Activated CD8-positive, alpha-beta memory T cell treated with anti-CD3 and anti-CD28 coated beads, Interleukin-2, amount 10 ng/mL, durations not matched to agents 7 days and 5 days (primary cell): ENCODE measurements around the gene LRP5. TPM values are rescaled to one million over a fixed set of nuclear protein-coding genes. Genes with fewer than 3 reads are reported as not detected.
"Not testable (repeated sequence)": the region's sequence is repeated elsewhere in the genome, so short reads cannot be mapped to it uniquely, and the experiment has no call there.

Experiments
- ATAC-seq: fragments of 150-1000 bp; cut with Tn5 transposase; one replicate; pipeline ENCODE4 v1.10.0; 2021; ENCODE audit warnings: moderate library complexity
- CTCF ChIA-PET: fragments of 350-600 bp; sonication (Branson Sonifier 250); formaldehyde crosslinking; loops from one replicate; lab custom pipeline; 2021; ENCODE audit warnings: antibody characterized with exemption; lab: Charles Lee
- DNase-seq: peaks from one replicate; pipeline ENCODE4 v3.0.0-alpha.2; 2020
- H3K27ac Mint-ChIP-seq: one replicate; pipeline ENCODE4 v1.8.0; 2021; ENCODE audit warnings: mild to moderate bottlenecking, mixed read lengths
- H3K27me3 Mint-ChIP-seq: one replicate; pipeline ENCODE4 v1.8.0; 2021; ENCODE audit warnings: mixed read lengths
- H3K36me3 Mint-ChIP-seq: one replicate; pipeline ENCODE4 v1.8.0; 2021; ENCODE audit warnings: mild to moderate bottlenecking, mixed read lengths
- H3K4me1 Mint-ChIP-seq: one replicate; pipeline ENCODE4 v1.8.0; 2021; ENCODE audit warnings: mixed read lengths
- H3K4me3 Mint-ChIP-seq: one replicate; pipeline ENCODE4 v1.8.0; 2021; ENCODE audit warnings: mild to moderate bottlenecking, moderate library complexity, mixed read lengths
- H3K9me3 Mint-ChIP-seq: one replicate; pipeline ENCODE4 v1.8.0; 2022; ENCODE audit warnings: low read depth, mixed read lengths
- total RNA-seq, 2 experiments: library from RNA; stranded (reverse); gene quantifications; one replicate each; pipeline ENCODE4 v1.2.3, GENCODE V29; 2021

LRP5 gene
- total RNA-seq, 2 experiments from 2014 or later: 15.6 to 16.2 TPM

DNA sequence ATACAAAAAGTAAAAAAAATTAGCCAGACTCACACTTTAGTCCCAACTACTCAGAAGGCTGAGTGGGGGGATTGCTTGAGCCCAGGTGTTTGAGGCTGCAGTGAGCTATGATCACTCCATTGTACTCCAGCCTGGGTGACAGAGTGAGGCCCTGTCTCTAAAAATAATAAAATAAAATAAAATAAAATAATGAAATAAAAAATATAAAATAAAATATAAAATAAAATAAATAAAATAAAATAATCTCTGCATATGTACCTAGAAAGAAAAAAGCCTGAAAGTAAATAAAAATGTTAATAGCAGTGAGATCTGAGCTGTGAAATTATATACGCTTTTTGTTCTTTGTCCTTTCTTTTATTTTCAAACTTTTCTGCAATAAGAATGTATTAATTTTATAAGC is 17.1 kb upstream of the LRP5 start:
- Mint-ChIP-seq H3K27ac (no peak overlapping the region), H3K36me3 (no peaks in the 10 kb centered on the region), H3K27me3 (peaks cover 13% of the 10 kb centered on the region), H3K4me1 (peaks cover 4% of the 10 kb centered on the region), H3K4me3 (no peak overlapping the region), H3K9me3 (no peaks in the 10 kb centered on the region)
- no peak for ATAC-seq
- no peak for DNase-seq
- CTCF ChIA-PET: interaction anchor here (0.9 to 7.5 kb wide), 8 partner anchors 11 to 92 kb away, joined by 3 to 199 read pairs (median 7); partner anchors contain the start of gene C11orf24

DNA sequence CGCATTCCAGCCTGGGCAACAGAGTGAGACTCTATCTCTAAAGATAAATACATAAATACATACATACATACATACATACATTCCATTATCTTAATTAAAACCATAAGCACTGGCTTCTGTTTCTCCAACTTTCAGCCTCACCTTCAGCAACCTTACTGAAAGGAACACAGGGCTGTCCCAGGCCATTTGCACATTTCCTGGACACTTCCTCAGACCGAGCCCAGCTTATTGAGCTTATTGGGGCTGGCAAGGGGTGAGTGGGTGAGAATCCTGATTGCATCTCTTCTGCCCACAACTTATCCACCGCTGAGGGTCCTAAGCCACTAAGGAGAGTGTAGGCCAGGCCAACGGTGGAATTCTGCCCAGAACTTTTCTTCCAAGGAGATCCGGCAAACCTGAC is 16.5 kb upstream of the LRP5 start:
- Mint-ChIP-seq H3K27me3 (peaks cover 11% of the 10 kb centered on the region), H3K36me3 (no peaks in the 10 kb centered on the region), H3K27ac (no peak overlapping the region), H3K4me3 (no peak overlapping the region), H3K9me3 (no peaks in the 10 kb centered on the region), H3K4me1 (peaks cover 4% of the 10 kb centered on the region)
- DNase-seq (no peak), ATAC-seq (no peak)
- CTCF ChIA-PET: interaction anchor here (0.9 to 7.5 kb wide), 10 partner anchors 12 to 92 kb away, joined by 3 to 199 read pairs (median 16); partner anchors contain the start of gene C11orf24

DNA sequence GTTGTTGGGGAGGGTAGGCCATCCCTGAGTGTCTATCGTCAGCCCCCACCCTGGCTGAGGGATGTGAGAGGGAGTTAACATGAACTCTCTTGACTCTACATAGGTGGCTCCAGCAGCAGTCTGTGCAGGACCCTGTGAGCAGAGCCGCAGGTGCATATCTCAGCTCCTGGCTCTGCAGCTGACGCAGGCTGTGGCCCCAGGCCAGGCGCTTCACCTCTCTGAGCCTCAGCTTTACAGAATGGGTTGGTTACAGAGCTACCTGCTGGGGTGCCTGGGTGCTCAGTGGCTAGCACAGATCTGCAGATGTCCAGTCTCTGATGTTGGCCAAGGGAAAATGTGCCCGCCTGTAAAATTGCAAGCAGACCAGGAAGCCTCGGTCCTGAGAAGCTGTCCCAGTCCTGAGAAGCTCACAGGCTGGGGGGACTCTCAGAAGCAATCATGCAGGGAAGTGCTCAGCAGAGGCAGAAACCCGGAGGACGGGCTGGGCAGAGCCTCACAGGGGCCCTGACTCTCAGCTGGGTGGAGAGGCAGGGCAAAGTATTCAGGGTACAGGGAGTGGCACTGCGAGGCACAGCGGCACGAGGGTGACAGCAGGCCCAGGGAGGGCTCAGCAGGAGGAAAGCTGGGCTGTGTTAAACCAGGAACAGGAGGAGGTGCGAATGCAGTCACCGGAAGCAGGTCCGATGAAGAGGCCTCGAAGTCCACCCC is 15.9 kb upstream of the LRP5 start:
- H3K4me3 Mint-ChIP-seq: no peak overlapping the region
- CTCF ChIA-PET: interaction anchor here (0.5 to 7.5 kb wide), 24 partner anchors 8 to 198 kb away, joined by 3 to 199 read pairs (median 4); partner anchors contain the start of gene C11orf24
- no peak overlapping the region for H3K27ac Mint-ChIP-seq
- ATAC-seq (no peak), DNase-seq (no peak)
- no peaks in the 10 kb centered on the region for H3K9me3 Mint-ChIP-seq
- peaks cover 4% of the 10 kb centered on the region for H3K4me1 Mint-ChIP-seq
- no peaks in the 10 kb centered on the region for H3K36me3 Mint-ChIP-seq
- H3K27me3 Mint-ChIP-seq: peaks cover 11% of the 10 kb centered on the region

DNA sequence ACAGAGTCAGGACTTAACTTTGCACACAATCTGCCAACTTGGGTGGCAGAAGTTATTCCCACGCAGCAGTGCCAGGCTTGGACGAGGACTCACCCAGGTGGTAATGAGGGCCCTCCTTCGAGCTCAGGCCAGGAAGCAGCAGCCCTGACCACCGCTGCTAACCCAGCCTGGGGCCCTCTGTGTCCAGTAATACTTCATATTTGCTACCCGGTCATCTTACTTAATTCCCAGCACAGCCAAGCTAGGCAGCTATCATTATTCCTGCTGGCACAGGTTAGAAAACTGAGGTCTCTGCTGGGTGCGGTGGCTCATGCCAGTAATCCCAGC is 15.4 kb upstream of the LRP5 start:
- Mint-ChIP-seq H3K36me3 (no peaks in the 10 kb centered on the region), H3K27me3 (peaks cover 11% of the 10 kb centered on the region), H3K9me3 (no peaks in the 10 kb centered on the region), H3K4me1 (peaks cover 4% of the 10 kb centered on the region), H3K27ac (no peak overlapping the region), H3K4me3 (no peak overlapping the region)
- DNase-seq (no peak), ATAC-seq (no peak)
- CTCF ChIA-PET: interaction anchor here (0.5 to 7.5 kb wide), 24 partner anchors 8 to 198 kb away, joined by 3 to 199 read pairs (median 6); partner anchors contain the start of gene C11orf24

DNA sequence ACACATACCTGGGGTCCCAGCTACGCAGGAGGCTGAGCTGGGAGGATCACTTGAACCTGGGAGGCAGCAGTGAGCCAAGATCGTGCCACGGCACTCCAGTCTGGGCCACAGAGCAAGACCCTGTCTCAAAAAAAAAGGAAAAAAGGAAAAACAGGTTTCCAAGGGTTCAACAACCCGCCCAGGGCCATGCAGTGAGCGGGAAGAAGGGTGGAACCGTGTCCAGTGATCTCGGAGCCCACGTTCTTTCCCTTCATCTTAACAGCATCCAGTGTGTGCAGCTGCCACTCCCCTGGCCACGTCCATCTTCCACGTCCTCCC is 14.9 kb upstream of the LRP5 start:
- Mint-ChIP-seq H3K27ac (no peak overlapping the region), H3K4me3 (no peak overlapping the region), H3K9me3 (no peaks in the 10 kb centered on the region), H3K27me3 (peaks cover 11% of the 10 kb centered on the region), H3K36me3 (no peaks in the 10 kb centered on the region), H3K4me1 (peaks cover 4% of the 10 kb centered on the region)
- DNase-seq (no peak), ATAC-seq (no peak)
- CTCF ChIA-PET: interaction anchor here (0.9 to 7.5 kb wide), 21 partner anchors 9 to 168 kb away, joined by 3 to 199 read pairs (median 4); partner anchors contain the start of gene C11orf24

DNA sequence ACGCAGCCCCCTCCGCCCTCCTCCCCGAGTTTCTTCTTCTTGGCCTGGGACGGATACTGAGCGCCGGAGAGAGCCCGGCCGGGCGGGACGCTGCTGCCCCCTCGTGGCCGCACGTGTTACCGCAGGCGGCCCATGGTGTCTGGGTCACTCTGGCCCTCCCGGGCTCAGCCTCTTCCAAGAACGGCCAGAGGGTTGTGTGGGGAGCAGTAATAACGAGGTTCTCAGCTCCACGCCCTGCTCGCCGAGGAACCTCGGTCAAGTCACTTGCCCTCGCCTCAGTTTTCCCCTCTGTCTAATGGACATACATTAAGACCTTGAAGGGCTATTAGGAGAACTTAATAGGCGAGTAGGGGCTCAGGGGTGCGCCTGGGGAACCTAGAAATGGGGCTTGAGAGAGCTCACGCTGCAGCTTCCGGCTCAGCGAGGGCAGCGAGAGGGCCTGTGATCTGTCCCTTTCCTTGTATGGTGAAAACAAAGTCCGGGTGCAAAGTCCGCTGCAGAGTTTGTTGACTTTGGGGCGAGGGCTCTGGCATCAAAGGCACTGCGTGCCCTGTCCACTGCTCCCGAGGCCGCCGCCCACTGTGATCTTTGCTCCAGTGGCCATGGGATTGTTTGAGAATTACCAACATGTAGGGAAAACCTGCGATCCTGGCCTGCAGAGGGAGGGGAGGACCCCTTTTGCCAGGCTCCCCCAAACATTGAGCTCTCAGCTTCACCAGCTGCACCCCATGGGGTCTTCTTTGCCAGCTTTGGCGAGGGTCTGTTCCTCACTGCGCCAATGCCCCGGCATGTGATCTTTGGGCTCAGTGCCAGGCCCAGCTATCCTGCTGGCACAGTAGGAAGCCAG is 14.4 kb upstream of the LRP5 start:
- no peak overlapping the region for H3K27ac Mint-ChIP-seq
- H3K9me3 Mint-ChIP-seq: no peaks in the 10 kb centered on the region
- peak; percentile 98 for ATAC-seq
- H3K36me3 Mint-ChIP-seq: no peaks in the 10 kb centered on the region
- peak; percentile 80 for DNase-seq
- peaks cover 4% of the 10 kb centered on the region for H3K4me1 Mint-ChIP-seq
- H3K4me3 Mint-ChIP-seq: no peak overlapping the region
- CTCF ChIA-PET: interaction anchor here (0.9 to 7.5 kb wide), 18 partner anchors 9 to 168 kb away, joined by 3 to 199 read pairs (median 8); partner anchors contain the start of gene C11orf24
- H3K27me3 Mint-ChIP-seq: peaks cover 11% of the 10 kb centered on the region

DNA sequence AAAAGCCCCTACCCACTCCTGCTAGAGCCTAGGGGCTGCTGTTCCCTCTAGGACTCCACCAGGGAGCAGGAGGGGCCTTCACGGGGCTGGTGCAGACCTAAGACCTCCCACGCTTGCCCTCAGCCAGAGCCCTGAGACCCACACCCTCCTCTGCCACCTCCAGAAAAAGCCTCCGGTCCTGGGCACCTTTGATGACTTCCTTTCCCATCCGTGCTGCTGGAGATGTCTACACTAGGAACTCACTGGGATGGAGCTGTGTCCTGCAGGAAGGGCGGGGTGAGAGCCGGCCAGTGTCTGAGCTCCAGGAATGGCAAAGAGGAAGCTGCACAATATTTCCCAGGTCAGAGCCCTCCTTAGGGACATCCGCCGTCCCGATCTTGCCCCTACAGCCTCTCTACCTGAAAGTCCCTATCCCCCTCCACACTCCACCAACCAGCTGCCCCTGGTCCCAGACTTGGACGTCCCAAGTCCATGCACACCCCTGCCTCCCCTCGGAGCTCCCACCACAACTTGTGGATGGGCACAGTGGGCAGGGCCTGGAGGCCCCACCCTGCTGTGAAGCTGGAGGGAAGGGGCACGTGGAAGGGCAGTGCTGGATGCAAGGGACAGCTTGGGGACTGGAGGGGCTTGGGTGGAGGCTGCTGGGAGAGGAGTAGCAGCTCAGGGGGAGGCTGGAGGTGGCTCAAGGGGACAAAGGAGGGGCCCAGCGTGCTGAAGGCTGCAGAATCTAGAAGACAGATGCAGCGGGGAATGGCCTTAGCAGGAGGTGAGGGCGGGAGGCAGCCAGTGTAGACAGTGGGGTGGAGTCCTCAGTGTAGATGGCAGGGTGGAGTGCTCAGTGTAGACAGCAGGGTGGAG is 13.5 kb upstream of the LRP5 start:
- ATAC-seq: no peak

DNA sequence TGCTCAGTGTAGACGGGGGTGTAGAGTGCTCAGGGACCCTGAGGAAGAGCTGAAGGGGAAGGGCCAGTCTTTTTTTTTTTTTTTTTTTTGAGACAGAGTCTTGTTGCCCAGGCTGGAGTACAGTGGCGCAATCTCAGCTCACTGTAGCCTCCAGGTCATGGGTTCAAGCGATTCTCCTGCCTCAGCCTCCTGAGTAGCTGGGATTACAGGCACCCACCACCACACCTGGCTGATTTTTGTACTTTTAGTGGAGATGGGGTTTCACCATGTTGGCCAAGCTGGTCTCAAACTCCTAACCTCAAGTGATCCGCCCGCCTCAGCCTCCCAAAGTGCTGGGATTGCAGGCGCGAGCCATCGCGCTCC is 12.9 kb upstream of the LRP5 start:
- H3K36me3 Mint-ChIP-seq, H3K4me3 Mint-ChIP-seq, H3K27me3 Mint-ChIP-seq, DNase-seq, H3K9me3 Mint-ChIP-seq, ATAC-seq, H3K4me1 Mint-ChIP-seq, H3K27ac Mint-ChIP-seq: not testable (repeated sequence)
- CTCF ChIA-PET: interaction anchor here (0.6 to 7.5 kb wide), 6 partner anchors 11 to 82 kb away, joined by 3 to 199 read pairs (median 33); partner anchors contain the start of gene C11orf24

More for the DNA sequence above, 13.5 kb upstream of the LRP5 start:
- H3K36me3 Mint-ChIP-seq: no peaks in the 10 kb centered on the region
- H3K27me3 Mint-ChIP-seq: peaks cover 5% of the 10 kb centered on the region
- H3K27ac Mint-ChIP-seq: no peak overlapping the region
- DNase-seq: no peak
- peaks cover 4% of the 10 kb centered on the region for H3K4me1 Mint-ChIP-seq
- H3K9me3 Mint-ChIP-seq: no peaks in the 10 kb centered on the region
- no peak overlapping the region for H3K4me3 Mint-ChIP-seq
- CTCF ChIA-PET: interaction anchor here (0.6 to 7.5 kb wide), 12 partner anchors 8 to 83 kb away, joined by 3 to 199 read pairs (median 16); partner anchors contain the start of gene C11orf24

DNA sequence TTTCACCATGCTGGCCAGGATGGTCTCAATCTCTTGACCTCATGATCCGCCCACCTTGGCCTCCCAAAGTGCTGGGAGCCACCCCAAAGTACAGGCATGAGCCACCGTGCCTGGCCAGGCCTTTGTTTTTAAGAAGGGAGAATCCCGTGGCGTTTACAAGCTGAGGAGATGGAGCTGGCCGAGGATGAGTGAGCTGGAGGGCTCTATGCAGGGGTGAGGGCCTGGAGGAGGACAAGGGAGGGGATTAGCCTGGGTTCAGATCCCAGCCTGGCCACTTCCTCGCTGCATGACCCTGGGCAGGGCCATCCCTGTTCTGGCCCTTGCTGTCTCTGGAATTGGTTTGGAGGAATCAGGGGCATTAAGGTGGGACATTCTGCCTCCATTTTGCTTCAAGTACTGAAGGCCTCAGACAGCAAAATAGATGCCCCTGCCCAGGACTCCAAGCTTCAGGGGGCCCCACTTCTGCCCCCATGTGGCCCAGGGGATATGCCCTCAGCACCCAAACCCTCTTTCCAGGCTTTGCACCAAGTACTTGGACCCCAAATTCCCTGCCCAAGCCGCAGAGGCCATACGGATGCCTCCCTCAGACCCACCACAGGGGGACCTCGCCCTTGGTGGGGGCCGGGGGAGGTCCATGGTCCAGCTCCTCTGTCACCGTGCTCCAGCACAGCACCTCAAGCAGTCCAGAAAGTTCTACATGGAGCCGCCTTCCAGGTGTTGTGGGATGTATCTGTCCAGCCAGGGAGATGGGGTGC is 12.1 kb upstream of the LRP5 start:
- Mint-ChIP-seq H3K4me3 (no peak overlapping the region), H3K4me1 (peaks cover 8% of the 10 kb centered on the region), H3K36me3 (peaks cover 2% of the 10 kb centered on the region), H3K27ac (no peak overlapping the region), H3K27me3 (peaks cover 5% of the 10 kb centered on the region), H3K9me3 (peaks cover 1% of the 10 kb centered on the region)
- DNase-seq (no peak), ATAC-seq (no peak)
- CTCF ChIA-PET: interaction anchor here (0.9 to 7.5 kb wide), 4 partner anchors 10 to 81 kb away, joined by 3 to 199 read pairs (median 52); partner anchors contain the start of gene C11orf24

DNA sequence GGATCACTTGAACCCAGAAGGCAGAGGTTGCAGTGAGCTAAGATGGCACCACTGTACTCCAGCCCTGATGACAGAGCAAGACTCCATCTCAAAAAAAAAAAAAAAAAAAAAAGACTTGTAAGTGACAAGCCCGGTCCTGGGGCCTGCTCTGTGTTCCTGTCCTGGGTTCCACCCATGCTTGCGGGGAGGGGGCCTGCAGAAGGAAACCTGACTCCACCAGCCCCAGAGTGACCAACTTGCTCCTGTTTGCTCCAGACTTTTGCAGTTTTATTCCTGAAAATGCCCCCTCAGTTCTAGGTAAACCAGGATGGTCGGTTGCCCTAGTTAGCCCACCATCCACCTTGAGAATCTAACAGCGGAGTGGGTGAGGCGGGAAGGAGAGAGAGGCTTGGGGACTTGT is 10.1 kb upstream of the LRP5 start:
- Mint-ChIP-seq H3K4me1 (peaks cover 20% of the 10 kb centered on the region), H3K9me3 (peaks cover 1% of the 10 kb centered on the region), H3K27ac (no peak overlapping the region), H3K27me3 (peaks cover 3% of the 10 kb centered on the region), H3K36me3 (peaks cover 2% of the 10 kb centered on the region), H3K4me3 (no peak overlapping the region)
- CTCF ChIA-PET: interaction anchor here (0.6 to 2.1 kb wide), 4 partner anchors 32 to 146 kb away, joined by 3 to 11 read pairs (median 4); no protein-coding TSS in a partner anchor
- DNase-seq (no peak), ATAC-seq (no peak)

DNA sequence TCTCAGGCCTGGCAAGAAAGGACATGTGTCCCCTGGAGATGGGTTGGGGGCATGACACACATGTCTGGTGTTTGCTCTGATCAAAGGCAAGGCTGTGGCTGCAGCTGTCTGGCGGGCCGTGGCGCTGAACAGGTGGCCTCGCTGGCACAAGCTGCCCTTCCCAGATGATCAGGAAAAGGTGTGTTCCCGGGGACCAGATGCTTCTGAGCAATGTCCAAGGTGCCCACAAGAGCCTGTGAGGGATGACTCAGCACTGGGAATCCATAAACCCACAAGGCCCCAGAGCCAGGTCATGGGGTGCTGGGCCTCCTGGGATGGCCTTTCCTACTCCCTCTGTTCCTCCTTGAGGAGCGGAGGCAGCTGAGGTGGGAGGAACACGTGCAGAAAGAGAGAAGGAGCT is 9.7 kb upstream of the LRP5 start:
- peaks cover 3% of the 10 kb centered on the region for H3K27me3 Mint-ChIP-seq
- DNase-seq (no peak), ATAC-seq (no peak)

DNA sequence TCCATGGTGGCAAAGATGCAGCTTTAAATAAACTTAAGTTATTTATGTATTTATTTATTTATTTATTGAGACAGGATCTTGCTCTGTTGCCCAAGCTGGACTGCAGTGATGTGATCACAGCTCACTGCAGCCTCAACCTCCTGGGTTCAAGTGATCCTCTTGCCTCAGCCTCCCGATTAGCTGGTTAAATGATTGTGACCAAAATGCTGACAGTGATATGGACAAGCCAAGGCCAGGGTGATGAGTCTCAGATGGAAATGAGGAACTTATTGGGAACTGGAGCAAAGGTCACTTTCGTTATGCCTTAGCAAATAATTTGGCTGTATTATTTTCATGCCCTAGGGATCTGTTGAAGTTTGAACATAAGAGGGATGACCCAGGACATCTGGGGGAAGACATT is 9.3 kb upstream of the LRP5 start:
- Mint-ChIP-seq H3K4me1 (peaks cover 16% of the 10 kb centered on the region), H3K27ac (no peak overlapping the region), H3K27me3 (peaks cover 3% of the 10 kb centered on the region), H3K9me3 (peaks cover 1% of the 10 kb centered on the region), H3K36me3 (peaks cover 2% of the 10 kb centered on the region), H3K4me3 (no peak overlapping the region)
- DNase-seq (no peak), ATAC-seq (no peak)
- CTCF ChIA-PET: interaction anchor here (1.4 to 2.1 kb wide), 2 partner anchors 15 to 45 kb away, joined by 4 to 11 read pairs; no protein-coding TSS in a partner anchor

More for the DNA sequence above, 9.7 kb upstream of the LRP5 start:
- Mint-ChIP-seq H3K36me3 (peaks cover 2% of the 10 kb centered on the region), H3K4me1 (peaks cover 19% of the 10 kb centered on the region), H3K9me3 (peaks cover 1% of the 10 kb centered on the region), H3K27ac (no peak overlapping the region), H3K4me3 (no peak overlapping the region)
- CTCF ChIA-PET: interaction anchor here (1.0 to 2.1 kb wide), 2 partner anchors 32 to 45 kb away, joined by 4 to 11 read pairs; no protein-coding TSS in a partner anchor
